KG1 (cell line): ENCODE measurements around the gene SETMAR.
A peak's percentile ranks its signal among the peaks of the same experiment; 100 is the strongest.
"Not testable (repeated sequence)": the region's sequence is repeated elsewhere in the genome, so short reads cannot be mapped to it uniquely, and the experiment has no call there.

Experiments used
- DNase-seq: peaks from one replicate; lab custom pipeline; 2025; lab: John Stamatoyannopoulos, UW

Gene SETMAR

DNA sequence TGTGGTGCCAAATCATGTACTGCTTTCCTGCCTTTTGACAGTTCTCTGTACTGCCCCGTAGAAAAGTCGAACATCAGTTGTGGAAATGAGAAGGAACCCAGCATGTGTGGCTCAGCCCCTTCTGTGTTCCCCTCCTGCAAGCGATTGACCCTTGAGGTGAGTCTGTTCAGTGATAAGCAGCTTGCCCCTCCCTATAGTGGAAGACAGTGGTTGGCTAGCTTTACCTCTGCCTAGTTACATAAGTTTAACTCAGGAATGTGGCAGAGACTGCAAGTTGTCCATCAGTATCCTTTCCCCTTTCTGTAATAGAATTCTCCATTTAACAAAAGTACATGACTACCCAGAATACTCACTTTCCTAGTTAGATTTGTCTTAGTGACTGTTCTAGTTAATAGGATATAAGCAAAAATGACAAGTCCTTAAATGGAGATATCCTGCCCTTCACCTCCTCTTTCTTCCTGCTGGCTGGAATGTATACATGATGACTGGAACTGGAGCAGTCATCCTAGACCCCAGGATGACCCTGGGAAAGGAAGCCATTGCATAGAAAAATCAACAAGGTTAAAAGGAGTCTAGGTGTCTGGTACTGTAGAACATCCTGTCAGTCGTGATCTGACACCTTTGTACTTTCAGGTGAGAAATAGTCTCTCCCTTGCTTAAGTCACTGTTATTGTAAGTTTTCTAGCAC, 10.6 kb downstream of the SETMAR start:
- no peak for DNase-seq

DNA sequence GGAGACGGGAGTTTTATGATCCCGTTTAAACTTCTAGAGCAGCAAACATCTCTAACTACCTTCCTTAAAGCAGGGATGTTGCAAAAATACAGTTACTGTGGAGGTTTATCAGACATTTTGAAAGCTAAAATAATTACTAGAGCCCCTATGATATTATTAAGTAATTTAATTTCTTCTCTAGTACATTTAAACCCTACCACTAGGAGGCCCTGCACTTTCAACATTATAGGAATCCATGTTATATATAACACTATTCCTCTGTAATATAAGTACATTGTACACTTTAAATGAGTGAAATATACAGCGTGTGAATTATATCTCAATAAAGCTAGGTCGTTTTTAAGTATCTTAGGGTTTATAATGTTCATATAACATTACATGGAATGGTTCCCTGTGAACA, 11.5 kb downstream of the SETMAR start:
- no peak for DNase-seq

GRCh38 chr3:4320096-4320911, 17.1 kb downstream of the SETMAR start:
- DNase-seq, result no peak

GRCh38 chr3:4321732-4322131, 18.6 kb downstream of the SETMAR start:
- no peak for DNase-seq

DNA sequence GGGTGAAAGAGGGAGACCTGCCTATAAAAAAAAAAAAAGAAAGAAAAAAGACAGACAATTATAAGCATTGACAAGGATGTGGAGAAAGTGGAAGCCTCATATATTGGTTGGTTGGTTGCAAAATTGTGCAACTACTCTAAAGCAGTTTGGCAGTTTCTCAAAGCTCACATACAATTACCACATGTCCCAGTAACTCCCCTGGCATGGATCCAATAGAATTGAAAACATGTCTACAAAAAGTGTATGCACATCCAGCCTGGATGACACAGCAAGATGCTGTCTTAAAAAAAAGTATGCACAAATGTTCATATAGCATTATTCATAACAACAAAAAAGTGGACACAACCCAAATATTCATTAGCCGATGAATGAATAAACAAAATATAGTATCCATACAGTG, 19.5 kb downstream of the SETMAR start:
- DNase-seq, result peak; percentile 25

- DNase-seq, result no peak
Observed at GRCh38 chr3:4323246-4324027, 20.3 kb downstream of the SETMAR start.

GRCh38 chr3:4326868-4327267, 23.7 kb downstream of the SETMAR start:
- no peak for DNase-seq

GRCh38 chr3:4329806-4330205, 26.6 kb downstream of the SETMAR start:
- not testable (repeated sequence) for DNase-seq

- no peak for DNase-seq
Observed at GRCh38 chr3:4332111-4332510, 28.9 kb downstream of the SETMAR start.

- DNase-seq, result no peak
Observed at GRCh38 chr3:4332574-4332973, 29.4 kb downstream of the SETMAR start.

- no peak for DNase-seq
Observed at GRCh38 chr3:4332991-4333390, 29.8 kb downstream of the SETMAR start.

DNA sequence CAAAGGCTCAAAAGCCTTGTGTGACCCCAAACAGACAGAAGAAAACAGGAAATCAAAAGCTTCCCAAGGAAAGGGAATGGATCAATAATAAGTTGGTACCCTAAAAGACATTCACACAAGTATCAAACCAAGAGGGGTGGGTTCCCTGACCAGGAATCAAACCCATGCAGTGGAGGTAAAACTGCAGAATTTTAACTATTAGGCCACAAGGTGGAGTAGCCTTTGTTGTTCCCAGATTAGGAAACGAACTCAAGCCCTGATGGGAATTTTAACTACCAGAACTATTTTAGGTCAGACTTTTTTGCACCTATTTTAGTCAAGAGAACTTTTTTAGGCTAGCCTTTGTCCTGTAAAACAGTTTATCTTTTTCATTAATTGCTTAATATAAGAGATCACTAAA, 31.4 kb downstream of the SETMAR start:
- no peak for DNase-seq

DNA sequence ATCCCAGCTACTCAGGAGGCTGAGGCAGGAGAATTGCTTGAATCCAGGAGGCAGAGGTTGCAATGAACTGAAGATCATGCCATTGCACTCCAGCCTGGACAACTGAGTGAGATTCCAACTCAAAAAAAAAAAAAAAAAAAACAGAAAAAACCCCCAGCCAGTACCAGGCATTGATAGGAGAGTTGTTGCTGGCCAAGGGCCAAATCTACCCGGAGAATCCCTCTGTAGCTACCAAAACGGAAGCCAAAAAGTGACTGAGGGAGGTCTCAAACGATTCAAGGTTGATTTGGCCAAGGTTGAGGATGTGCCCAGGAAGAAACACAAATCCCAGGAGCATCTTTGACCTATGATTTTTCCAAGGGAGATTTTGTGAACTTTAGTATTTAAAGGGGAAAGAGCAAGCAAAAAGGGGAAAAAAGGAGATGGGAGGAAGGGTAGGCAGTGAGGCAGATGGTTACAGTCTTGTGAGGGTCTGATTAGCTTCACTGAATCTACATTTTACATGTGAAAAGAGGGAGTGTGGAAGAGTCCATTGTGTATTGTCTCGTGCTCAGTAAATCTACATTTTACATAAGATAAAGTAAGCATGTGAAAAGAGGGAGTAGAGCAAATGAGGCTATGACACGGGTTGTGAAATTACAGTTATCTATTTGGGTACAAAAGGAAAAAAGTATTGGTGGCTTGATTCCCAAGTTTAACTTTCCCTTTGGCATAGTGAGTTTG, 32.8 kb downstream of the SETMAR start:
- DNase-seq, result no peak

- no peak for DNase-seq
Observed at GRCh38 chr3:4336850-4337546, 33.8 kb downstream of the SETMAR start.

DNA sequence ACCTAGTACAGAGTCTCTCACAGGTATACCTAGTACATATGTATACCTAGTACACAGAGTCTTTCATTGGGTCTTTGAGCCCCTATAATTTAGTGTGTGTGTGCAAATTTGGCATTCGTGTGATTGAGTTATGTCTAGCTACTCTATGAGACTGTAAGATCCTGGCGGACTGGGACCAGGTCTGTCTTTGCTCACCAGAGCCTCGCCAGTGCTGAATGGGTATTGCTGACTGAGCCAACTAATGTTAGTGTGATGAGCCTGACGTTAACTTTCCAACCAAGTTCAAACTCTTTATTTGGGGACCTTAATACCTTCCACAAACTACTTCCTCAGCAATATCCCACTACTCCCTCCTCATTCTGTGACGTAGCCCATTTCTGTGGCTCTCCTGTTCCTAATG, 35.6 kb downstream of the SETMAR start:
- no peak for DNase-seq

- DNase-seq, result no peak
Observed at GRCh38 chr3:4340077-4340410, 36.9 kb downstream of the SETMAR start.

GRCh38 chr3:4340411-4341335, 37.5 kb downstream of the SETMAR start:
- peak; percentile 26 for DNase-seq

- DNase-seq, result no peak
Observed at GRCh38 chr3:4341336-4341675, 38.1 kb downstream of the SETMAR start.

GRCh38 chr3:4343258-4343657, 40.1 kb downstream of the SETMAR start:
- DNase-seq, result no peak

DNA sequence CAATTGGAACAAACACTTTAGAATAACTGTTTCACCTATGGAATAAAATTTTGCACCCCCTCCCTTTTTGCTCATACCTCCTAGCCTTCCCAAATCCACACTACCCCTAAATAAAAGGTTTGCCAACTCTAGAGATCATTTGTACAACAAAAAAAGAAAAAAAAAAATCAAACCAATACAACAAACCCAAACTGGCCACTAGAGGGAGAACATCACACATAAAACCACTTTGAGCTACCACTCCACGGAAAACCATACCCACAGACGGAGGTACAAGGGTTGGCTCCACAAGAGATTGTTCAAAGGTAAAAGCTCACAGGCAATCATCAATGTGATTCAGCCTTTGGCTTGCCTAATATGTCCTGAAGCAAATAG, 47.6 kb downstream of the SETMAR start:
- peak; percentile 32 for DNase-seq
